Activated T-cell treated with anti-CD3 and anti-CD28 coated beads, Interleukin-2, amount 50 U/mL, for 72 hours (primary cell): ENCODE measurements around the gene ZNF664. TPM values are rescaled to one million over a fixed set of nuclear protein-coding genes. Genes with fewer than 3 reads are reported as not detected.

ENCODE experiments used
- ATAC-seq, 2 donors: fragments of 150-1000 bp; cut with Tn5 transposase; replicated peaks in 1 of 2; 2 replicates each; pipeline ENCODE4 v1.10.0; 2021; ENCODE audit warnings: moderate library complexity in 2 of 2, mild to moderate bottlenecking in 1 of 2
- DNase-seq, 2 donors: peaks; one replicate each; pipeline ENCODE4 v3.0.0; 2021 to 2022; ENCODE audit warnings: mixed read lengths in 1 of 2
- H3K27ac Mint-ChIP-seq: one replicate; pipeline ENCODE4 v1.8.0; 2022; ENCODE audit warnings: mild to moderate bottlenecking, moderate library complexity, mixed read lengths
- H3K27me3 Mint-ChIP-seq: one replicate; pipeline ENCODE4 v1.8.0; 2022; ENCODE audit warnings: low read depth, mixed read lengths
- H3K36me3 Mint-ChIP-seq, 2 donors: one replicate each; pipeline ENCODE4 v1.8.0; 2022; ENCODE audit warnings: mixed read lengths in 2 of 2, mild to moderate bottlenecking in 1 of 2; ENCODE audit not compliant: insufficient read depth in 2 of 2
- H3K4me1 Mint-ChIP-seq: one replicate; pipeline ENCODE4 v1.8.0; 2022; ENCODE audit warnings: low read depth, mixed read lengths
- H3K4me3 Mint-ChIP-seq, 2 donors: one replicate each; pipeline ENCODE4 v1.8.0; 2022; ENCODE audit warnings: mild to moderate bottlenecking in 2 of 2, mixed read lengths in 2 of 2, moderate library complexity in 2 of 2
- H3K9me3 Mint-ChIP-seq, 2 donors: one replicate each; pipeline ENCODE4 v1.8.0; 2022; ENCODE audit warnings: mixed read lengths in 2 of 2
- total RNA-seq, 2 donors: library from RNA; stranded (reverse); gene quantifications; one replicate each; pipeline ENCODE4 v1.2.3, GENCODE V29; 2022

ZNF664 gene
- total RNA-seq, 2 donors from 2014 or later, result 63.0 to 63.6 TPM

GRCh38 chr12:124018539-124018938 lies 45.5 kb downstream of the ZNF664 start:
- H3K36me3 Mint-ChIP-seq, result no peaks in the 10 kb centered on the region
- no peak for ATAC-seq
- H3K27ac Mint-ChIP-seq, result no peak overlapping the region
- H3K9me3 Mint-ChIP-seq, result no peaks in the 10 kb centered on the region
- H3K4me3 Mint-ChIP-seq, result no peak overlapping the region
- H3K4me1 Mint-ChIP-seq, result no peaks in the 10 kb centered on the region
- no peak for DNase-seq
- H3K27me3 Mint-ChIP-seq, result no peaks in the 10 kb centered on the region

DNA sequence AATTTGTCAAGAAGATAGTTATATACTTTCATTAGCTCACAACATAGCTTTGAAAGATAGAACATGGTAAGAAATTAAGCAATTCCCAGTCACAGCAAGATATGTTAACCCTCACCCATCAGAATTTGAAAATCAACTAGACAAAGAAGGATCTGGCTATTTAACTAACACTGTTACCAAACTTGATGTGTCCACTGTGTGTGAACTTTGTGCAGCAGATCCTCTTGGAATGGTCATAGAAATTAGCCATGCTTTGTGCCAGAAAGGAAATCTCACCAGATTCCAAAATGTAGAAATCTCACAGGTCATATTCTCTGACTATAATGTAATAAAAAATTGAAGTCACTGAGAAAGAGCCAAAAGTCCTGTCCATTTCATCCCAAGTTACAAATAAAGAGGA lies 46.1 kb downstream of the ZNF664 start:
- H3K27ac Mint-ChIP-seq, result no peak overlapping the region
- peaks cover 1% of the 10 kb centered on the region for H3K4me1 Mint-ChIP-seq
- ATAC-seq, result no peak
- no peaks in the 10 kb centered on the region for H3K9me3 Mint-ChIP-seq
- no peaks in the 10 kb centered on the region for H3K36me3 Mint-ChIP-seq
- no peak for DNase-seq
- no peak overlapping the region for H3K4me3 Mint-ChIP-seq
- H3K27me3 Mint-ChIP-seq, result no peaks in the 10 kb centered on the region

GRCh38 chr12:124020514-124020949 lies 47.5 kb downstream of the ZNF664 start:
- H3K4me3 Mint-ChIP-seq, result no peak overlapping the region
- H3K36me3 Mint-ChIP-seq, result no peaks in the 10 kb centered on the region
- H3K4me1 Mint-ChIP-seq, result peaks cover 4% of the 10 kb centered on the region
- no peaks in the 10 kb centered on the region for H3K9me3 Mint-ChIP-seq
- ATAC-seq, result no peak
- H3K27me3 Mint-ChIP-seq, result no peaks in the 10 kb centered on the region
- peak overlapping the region; percentile 52 for H3K27ac Mint-ChIP-seq
- no peak for DNase-seq

DNA sequence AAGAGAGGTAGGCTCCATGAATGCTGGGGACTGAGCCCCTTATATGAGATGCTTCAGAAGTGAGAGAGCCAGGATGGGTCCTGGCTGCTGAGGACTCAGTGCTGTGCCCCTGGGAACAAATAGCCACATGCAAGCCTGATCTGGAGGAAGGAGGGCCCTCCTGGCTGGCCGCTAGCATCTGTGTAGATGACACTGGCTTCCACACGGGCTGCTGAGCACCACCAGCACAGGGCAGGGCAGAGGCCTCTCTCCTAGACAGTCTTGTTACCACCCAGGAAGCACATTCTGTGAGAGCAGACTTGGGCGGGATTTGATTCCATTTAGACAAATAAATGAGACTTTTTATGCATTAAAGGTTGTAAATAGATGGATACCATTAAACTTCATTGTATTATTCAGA lies 48.0 kb downstream of the ZNF664 start:
- no peaks in the 10 kb centered on the region for H3K36me3 Mint-ChIP-seq
- no peak overlapping the region for H3K4me3 Mint-ChIP-seq
- H3K9me3 Mint-ChIP-seq, result no peaks in the 10 kb centered on the region
- H3K27me3 Mint-ChIP-seq, result no peaks in the 10 kb centered on the region
- ATAC-seq (no peak), DNase-seq (no peak)
- H3K27ac Mint-ChIP-seq, result no peak overlapping the region
- peaks cover 4% of the 10 kb centered on the region for H3K4me1 Mint-ChIP-seq

DNA sequence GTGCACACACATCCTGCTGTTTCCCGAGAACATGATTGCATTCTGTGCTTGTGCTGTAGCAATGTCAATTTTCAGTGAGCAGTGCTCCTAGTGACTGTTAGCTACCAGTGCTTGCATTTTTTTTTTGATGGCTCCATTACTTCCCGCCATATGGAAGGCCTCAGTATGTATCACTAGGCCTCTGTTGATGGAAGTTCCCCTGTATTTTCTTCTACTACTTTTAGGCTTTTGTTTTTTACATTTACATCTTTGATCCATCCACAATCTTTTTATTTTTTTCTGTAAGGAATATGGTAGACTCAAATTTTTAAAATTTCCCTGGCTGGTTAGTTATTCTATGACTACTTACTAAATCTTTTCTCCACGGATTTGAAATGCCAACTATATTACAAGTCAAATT lies 49.1 kb downstream of the ZNF664 start:
- no peak for ATAC-seq
- Mint-ChIP-seq H3K27ac (no peak overlapping the region), H3K27me3 (no peaks in the 10 kb centered on the region), H3K4me3 (no peak overlapping the region), H3K4me1 (peaks cover 4% of the 10 kb centered on the region), H3K36me3 (no peaks in the 10 kb centered on the region), H3K9me3 (no peaks in the 10 kb centered on the region)
- DNase-seq, result no peak

DNA sequence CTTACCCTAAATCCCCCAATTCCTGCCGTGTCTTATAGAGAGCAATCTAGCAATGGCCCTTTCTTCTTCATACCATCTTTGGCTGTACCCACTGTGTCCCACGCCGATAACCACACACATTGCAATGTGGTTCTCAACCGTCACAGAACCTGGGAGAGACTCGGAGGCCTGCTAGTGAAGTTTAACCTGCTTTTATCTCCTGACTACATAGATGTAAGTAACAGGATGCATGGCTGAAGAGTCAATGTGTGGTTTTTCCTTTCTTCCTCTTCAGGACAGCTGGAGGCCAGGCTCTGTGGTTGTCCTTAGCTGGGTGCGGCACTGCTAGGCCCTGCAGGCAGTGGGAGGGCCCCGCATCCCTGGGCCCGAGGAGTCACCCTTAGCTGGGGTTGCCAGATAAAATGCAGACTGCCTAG lies 51.3 kb downstream of the ZNF664 start:
- DNase-seq, result no peak
- no peaks in the 10 kb centered on the region for H3K27me3 Mint-ChIP-seq
- ATAC-seq, result no peak
- H3K4me1 Mint-ChIP-seq, result peaks cover 4% of the 10 kb centered on the region
- no peak overlapping the region for H3K27ac Mint-ChIP-seq
- H3K36me3 Mint-ChIP-seq, result no peaks in the 10 kb centered on the region
- no peaks in the 10 kb centered on the region for H3K9me3 Mint-ChIP-seq
- no peak overlapping the region for H3K4me3 Mint-ChIP-seq

- H3K27ac Mint-ChIP-seq, result no peak overlapping the region
- H3K4me1 Mint-ChIP-seq, result peaks cover 4% of the 10 kb centered on the region
- no peaks in the 10 kb centered on the region for H3K27me3 Mint-ChIP-seq
- no peak overlapping the region for H3K4me3 Mint-ChIP-seq
- no peaks in the 10 kb centered on the region for H3K36me3 Mint-ChIP-seq
- no peak for ATAC-seq
- no peaks in the 10 kb centered on the region for H3K9me3 Mint-ChIP-seq
- DNase-seq, result no peak
Measured at GRCh38 chr12:124024776-124025175, 51.8 kb downstream of the ZNF664 start.

GRCh38 chr12:124025661-124026060 lies 52.6 kb downstream of the ZNF664 start:
- no peak overlapping the region for H3K27ac Mint-ChIP-seq
- peaks cover 4% of the 10 kb centered on the region for H3K4me1 Mint-ChIP-seq
- H3K27me3 Mint-ChIP-seq, result no peaks in the 10 kb centered on the region
- no peak for ATAC-seq
- no peaks in the 10 kb centered on the region for H3K9me3 Mint-ChIP-seq
- no peaks in the 10 kb centered on the region for H3K36me3 Mint-ChIP-seq
- DNase-seq, result no peak
- H3K4me3 Mint-ChIP-seq, result no peak overlapping the region

GRCh38 chr12:124026755-124027745 lies 54.0 kb downstream of the ZNF664 start:
- Mint-ChIP-seq H3K9me3 (no peaks in the 10 kb centered on the region), H3K27me3 (no peaks in the 10 kb centered on the region), H3K4me3 (no peak overlapping the region), H3K36me3 (no peaks in the 10 kb centered on the region), H3K27ac (no peak overlapping the region), H3K4me1 (peaks cover 4% of the 10 kb centered on the region)
- ATAC-seq, result no peak
- DNase-seq, result no peak

DNA sequence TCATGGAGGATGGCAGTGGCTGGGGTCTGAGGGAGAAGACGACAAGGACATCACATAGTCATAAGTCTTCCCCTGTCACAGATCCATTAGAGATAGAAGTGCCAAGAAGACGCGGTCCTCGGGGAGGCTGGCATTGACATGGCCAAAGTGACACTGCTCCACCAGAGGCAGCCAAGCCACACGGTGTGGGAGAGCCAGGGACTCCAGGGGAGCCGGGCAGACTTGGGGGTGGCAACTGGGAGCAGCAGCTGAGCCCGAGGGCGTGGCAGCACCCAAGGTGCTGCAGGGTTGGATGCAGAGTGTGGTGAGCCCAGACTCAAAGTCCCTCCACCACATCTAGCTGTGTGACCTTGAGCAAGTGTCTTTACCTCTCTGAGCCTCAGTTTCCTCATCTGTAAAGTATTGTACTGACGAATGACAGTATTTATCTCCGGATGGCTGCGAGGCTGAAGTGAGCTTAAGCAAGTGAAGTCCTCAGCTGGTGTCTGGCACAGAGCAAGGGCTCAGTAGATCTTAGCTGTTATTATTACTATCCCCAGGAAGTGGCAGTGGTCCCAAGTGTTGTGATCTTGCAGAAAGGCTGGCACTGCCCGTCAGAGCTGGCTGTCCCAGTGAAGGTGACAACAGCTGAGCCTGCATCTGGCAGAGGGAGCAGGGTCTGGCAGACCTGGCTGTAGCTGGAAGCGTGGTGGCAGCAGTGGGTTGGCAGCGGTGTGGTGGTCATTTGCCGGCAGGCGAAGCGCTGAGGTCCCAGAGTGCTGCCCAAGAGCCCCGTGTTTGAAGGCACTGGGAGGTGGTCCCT lies 54.9 kb downstream of the ZNF664 start:
- Mint-ChIP-seq H3K4me3 (no peak overlapping the region), H3K36me3 (no peaks in the 10 kb centered on the region), H3K4me1 (peaks cover 4% of the 10 kb centered on the region), H3K27ac (no peak overlapping the region), H3K27me3 (no peaks in the 10 kb centered on the region), H3K9me3 (no peaks in the 10 kb centered on the region)
- no peak for DNase-seq
- ATAC-seq, result no peak

- Mint-ChIP-seq H3K4me1 (peaks cover 4% of the 10 kb centered on the region), H3K9me3 (no peaks in the 10 kb centered on the region), H3K27me3 (no peaks in the 10 kb centered on the region), H3K27ac (no peak overlapping the region), H3K4me3 (no peak overlapping the region), H3K36me3 (no peaks in the 10 kb centered on the region)
- ATAC-seq (no peak), DNase-seq (no peak)
Measured at GRCh38 chr12:124028555-124028925, 55.5 kb downstream of the ZNF664 start.

- ATAC-seq (no peak), DNase-seq (no peak)
- Mint-ChIP-seq H3K27me3 (no peaks in the 10 kb centered on the region), H3K27ac (no peak overlapping the region), H3K4me3 (no peak overlapping the region), H3K4me1 (no peaks in the 10 kb centered on the region), H3K36me3 (no peaks in the 10 kb centered on the region), H3K9me3 (no peaks in the 10 kb centered on the region)
Measured at GRCh38 chr12:124030008-124030407, 57.0 kb downstream of the ZNF664 start.

GRCh38 chr12:124030510-124030909 lies 57.5 kb downstream of the ZNF664 start:
- DNase-seq (no peak), ATAC-seq (no peak)
- Mint-ChIP-seq H3K9me3 (no peaks in the 10 kb centered on the region), H3K36me3 (no peaks in the 10 kb centered on the region), H3K4me3 (no peak overlapping the region), H3K4me1 (no peaks in the 10 kb centered on the region), H3K27ac (no peak overlapping the region), H3K27me3 (no peaks in the 10 kb centered on the region)
